Urinary bladder (tissue), 4 donors: ENCODE data around the gene LARP6. TPM values are rescaled to one million over a fixed set of nuclear protein-coding genes. Genes with fewer than 3 reads are reported as not detected.
"Not testable (repeated sequence)": the region's sequence is repeated elsewhere in the genome, so short reads cannot be mapped to it uniquely, and the experiment has no call there.

ENCODE experiments used
- DNase-seq: peaks from one replicate; pipeline ENCODE4 v3.0.0-alpha.2; 2015; ENCODE audit errors: extremely low spot score
- H3K27ac ChIP-seq: one replicate; pipeline ENCODE4 v1.5.1; 2013; ENCODE audit warnings: low read depth, mild to moderate bottlenecking, moderate library complexity
- H3K36me3 ChIP-seq: one replicate; pipeline ENCODE4 v1.6.1; 2013; ENCODE audit warnings: mild to moderate bottlenecking, moderate library complexity; ENCODE audit not compliant: insufficient read depth
- H3K4me1 ChIP-seq: one replicate; pipeline ENCODE4 v1.6.1; 2013; ENCODE audit warnings: mild to moderate bottlenecking, moderate library complexity; ENCODE audit not compliant: insufficient read depth
- H3K4me3 ChIP-seq: one replicate; pipeline ENCODE4 v1.5.1; 2013; ENCODE audit warnings: low read depth, low read length
- WGBS: extraction: QIAGEN DNeasy Blood & Tissue Kit; methylation state at CpG from one replicate; pipeline ENCODE4 v1.1.7; 2013; 5-methylcytosine and 5-hydroxymethylcytosine counted together
- polyA plus RNA-seq: library from polyadenylated mRNA; stranded (reverse); fragments of 200-250 nt; gene quantifications from one replicate; pipeline ENCODE4 v1.2.3, GENCODE V29; 2013
- total RNA-seq: library from RNA; depleted of rRNA; stranded (reverse); fragments of >200 nt; gene quantifications from one replicate; pipeline ENCODE4 v1.2.3, GENCODE V29; 2014
- donor health status: healthy with polysubstance abuse.
- donor health status: healthy.

LARP6 gene
- total RNA-seq (6.9 TPM), polyA plus RNA-seq (16.7 TPM)

- no peaks in the 10 kb centered on the region for H3K36me3 ChIP-seq
- peak within 1 kb of the TSS; percentile 92 for H3K4me3 ChIP-seq
- H3K27ac ChIP-seq = peak within 1 kb of the TSS; percentile 92
- H3K4me1 ChIP-seq = no peaks in the 10 kb centered on the region
- under 1% methylated on average over 78 of the region's 78 CpGs for whole genome bisulfite sequencing
- no peak for DNase-seq
Measured at GRCh38 chr15:70853973-70854665, at the start of gene LARP6. LARP6 (minus strand) TSS chr15:70854157; CDS start chr15:70854088, 69 bp downstream.

- DNase-seq = peak; percentile 11
- 90% methylated on average over 1 of the region's 1 CpG for WGBS
Measured at GRCh38 chr15:70902107-70902506, 48.1 kb upstream of the LARP6 start.

DNA sequence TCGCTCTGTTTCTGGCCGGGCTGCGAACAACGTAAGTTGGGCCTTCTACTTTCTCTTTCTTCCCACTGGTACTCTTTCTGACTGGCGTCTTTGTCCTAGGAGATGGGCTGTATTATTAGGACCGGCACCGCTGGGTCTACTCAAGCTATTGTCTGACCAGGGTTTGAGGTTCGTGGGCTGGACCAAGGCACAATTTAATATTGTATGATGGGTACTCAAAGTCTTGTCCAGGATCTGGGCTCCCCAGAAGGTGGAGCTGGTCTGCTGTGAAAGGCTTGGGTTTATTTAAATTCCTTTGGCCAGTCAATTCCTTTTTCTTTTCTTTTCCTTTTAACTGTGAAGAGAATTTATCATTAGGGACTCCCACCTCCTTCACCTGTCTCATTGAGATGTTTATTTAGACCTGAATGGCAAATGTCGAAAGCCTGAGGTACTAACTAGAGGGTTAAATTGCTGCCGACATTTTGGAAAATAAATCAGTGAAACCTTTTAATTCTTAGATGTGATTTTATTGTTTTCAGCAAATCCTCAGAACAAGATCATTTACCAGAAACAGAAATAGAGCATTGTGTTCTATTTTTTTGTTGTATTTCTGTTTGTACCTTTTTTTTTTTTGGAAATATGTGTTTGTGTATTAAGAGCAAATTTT, 39.1 kb upstream of the LARP6 start:
- no peaks in the 10 kb centered on the region for H3K36me3 ChIP-seq
- DNase-seq = no peak
- peak overlapping the region; percentile 60 for H3K27ac ChIP-seq
- H3K4me1 ChIP-seq = peaks cover 2% of the 10 kb centered on the region
- WGBS = 4% methylated on average over 10 of the region's 10 CpGs
- H3K4me3 ChIP-seq = peak overlapping the region; percentile 66

More at GRCh38 chr15:70902107-70902506, 48.1 kb upstream of the LARP6 start:
- Histone ChIP-seq H3K27ac (no peak overlapping the region), H3K4me3 (no peak overlapping the region), H3K36me3 (no peaks in the 10 kb centered on the region), H3K4me1 (no peaks in the 10 kb centered on the region)

DNA sequence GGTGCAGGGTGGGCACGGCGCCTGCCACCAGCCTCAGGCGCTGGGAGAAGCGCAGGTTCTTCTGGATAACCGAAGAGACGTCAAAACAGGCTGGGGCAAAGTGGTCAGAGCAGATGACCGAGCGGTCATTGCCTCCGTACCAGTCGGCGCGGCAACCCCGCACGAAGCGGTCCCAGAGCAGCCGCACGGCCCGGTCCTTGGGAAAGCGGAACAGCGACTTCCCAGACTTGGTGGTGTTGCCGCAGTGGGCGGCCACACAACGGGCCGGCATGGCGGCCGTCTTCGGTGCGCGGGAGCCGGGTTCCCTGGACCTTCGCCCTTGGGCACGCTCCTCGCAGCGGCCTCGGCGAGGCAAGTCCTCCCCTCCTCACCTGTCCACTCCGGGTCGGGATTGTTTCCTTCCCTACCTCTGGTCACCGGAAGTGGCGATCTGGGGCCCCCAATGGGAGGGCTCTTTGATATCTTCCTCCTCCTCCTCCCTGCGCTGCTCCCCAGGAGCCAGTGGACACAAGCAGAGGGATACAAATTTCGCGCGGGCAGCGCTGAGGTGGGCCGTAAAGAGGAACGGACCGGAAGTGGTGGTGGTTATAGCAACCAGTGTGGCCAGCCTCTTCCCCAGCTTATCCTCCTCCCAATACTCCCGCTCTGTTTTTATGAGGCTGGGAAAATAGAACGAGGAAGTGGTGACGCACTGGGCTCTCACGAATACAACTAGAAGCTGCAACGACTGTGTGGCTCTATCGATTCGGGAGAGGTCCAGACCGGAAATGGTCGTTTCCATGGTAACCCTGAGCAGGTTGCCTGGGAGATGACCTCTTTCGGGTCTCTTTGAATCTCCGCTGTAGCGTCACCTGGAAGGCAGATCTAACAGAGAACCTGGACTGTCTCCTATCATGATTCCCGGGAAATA, 38.3 kb upstream of the LARP6 start, which contains the start of the genes LRRC49 and THAP10:
Gene LRRC49, plus strand, starts transcription at position 825 of the 910 bp plus-strand sequence. Its CDS starts 69 bp downstream, at position 894.
Gene THAP10, minus strand, starts transcription at position 432 of the 910 bp plus-strand sequence. Its CDS starts 161 bp downstream, at position 271.
- peaks cover 2% of the 10 kb centered on the region for H3K4me1 ChIP-seq
- peak within 1 kb of the TSS; percentile 66 for H3K4me3 ChIP-seq
- H3K36me3 ChIP-seq = no peaks in the 10 kb centered on the region
- H3K27ac ChIP-seq = peak within 1 kb of the TSS; percentile 60
- peak; percentile 90 for DNase-seq
- under 1% methylated on average over 61 of the region's 61 CpGs for WGBS

- DNase-seq = no peak
- WGBS = 83% methylated on average over 2 of the region's 2 CpGs
- Histone ChIP-seq H3K27ac (no peak overlapping the region), H3K4me3 (no peak overlapping the region), H3K36me3 (no peaks in the 10 kb centered on the region), H3K4me1 (no peaks in the 10 kb centered on the region)
Measured at GRCh38 chr15:70882361-70882760, 28.4 kb upstream of the LARP6 start.

DNA sequence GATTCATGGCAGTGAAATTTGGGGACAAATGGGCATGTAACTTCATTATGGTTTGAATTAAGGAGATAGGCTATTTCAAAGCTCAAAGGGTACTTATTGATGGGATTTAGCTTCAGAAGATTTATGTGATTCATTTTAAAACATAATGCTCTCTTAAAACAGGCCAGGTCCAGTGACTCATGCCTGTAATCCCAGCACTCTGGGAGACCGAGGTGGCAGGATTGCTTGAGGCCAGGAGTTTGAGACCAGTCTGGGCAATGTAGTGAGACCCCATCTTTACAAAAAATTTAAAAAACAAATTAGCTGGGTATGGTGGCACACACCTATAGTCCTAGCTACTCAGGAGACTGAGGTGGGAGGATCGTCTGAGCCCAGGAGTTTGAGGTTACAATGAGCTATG, 26.8 kb upstream of the LARP6 start:
- DNase-seq = no peak
- Histone ChIP-seq H3K27ac (no peak overlapping the region), H3K4me1 (no peaks in the 10 kb centered on the region), H3K4me3 (no peak overlapping the region), H3K36me3 (no peaks in the 10 kb centered on the region)
- 84% methylated on average over 2 of the region's 2 CpGs for WGBS

- H3K36me3 ChIP-seq = no peaks in the 10 kb centered on the region
- WGBS = 44% methylated on average over 2 of the region's 2 CpGs
- no peaks in the 10 kb centered on the region for H3K4me1 ChIP-seq
- H3K4me3 ChIP-seq = no peak overlapping the region
- no peak for DNase-seq
- H3K27ac ChIP-seq = no peak overlapping the region
Measured at GRCh38 chr15:70879401-70879800, 25.4 kb upstream of the LARP6 start.

DNA sequence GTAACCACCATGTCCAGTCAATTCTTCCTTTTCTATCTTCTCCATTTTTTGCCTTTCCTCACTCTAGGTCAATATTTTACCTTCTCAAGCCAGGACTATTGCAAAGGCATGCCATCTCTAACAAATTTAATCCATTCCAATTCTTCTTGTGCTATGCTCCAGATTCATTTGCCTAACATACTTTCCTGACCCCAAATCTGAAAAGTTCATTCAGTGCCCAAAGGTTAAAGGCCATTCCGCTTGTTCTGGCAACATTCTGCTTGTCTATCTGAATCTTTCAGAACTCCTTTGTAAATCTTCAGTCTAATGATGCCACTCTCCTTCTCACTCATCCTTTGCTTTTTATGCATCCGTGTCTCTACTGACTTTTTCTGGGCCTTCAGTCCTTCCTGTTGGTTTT, 22.7 kb upstream of the LARP6 start:
- Histone ChIP-seq H3K36me3 (no peaks in the 10 kb centered on the region), H3K4me3 (no peak overlapping the region)
- WGBS = 67% methylated on average over 2 of the region's 2 CpGs

GRCh38 chr15:70876011-70876410, 22.1 kb upstream of the LARP6 start:
- Histone ChIP-seq H3K4me3 (no peak overlapping the region), H3K4me1 (no peaks in the 10 kb centered on the region), H3K36me3 (no peaks in the 10 kb centered on the region), H3K27ac (no peak overlapping the region)
- DNase-seq = no peak
- WGBS = 69% methylated on average over 3 of the region's 3 CpGs

More for the DNA sequence above, 22.7 kb upstream of the LARP6 start:
- no peak overlapping the region for H3K27ac ChIP-seq
- no peaks in the 10 kb centered on the region for H3K4me1 ChIP-seq
- no peak for DNase-seq

DNA sequence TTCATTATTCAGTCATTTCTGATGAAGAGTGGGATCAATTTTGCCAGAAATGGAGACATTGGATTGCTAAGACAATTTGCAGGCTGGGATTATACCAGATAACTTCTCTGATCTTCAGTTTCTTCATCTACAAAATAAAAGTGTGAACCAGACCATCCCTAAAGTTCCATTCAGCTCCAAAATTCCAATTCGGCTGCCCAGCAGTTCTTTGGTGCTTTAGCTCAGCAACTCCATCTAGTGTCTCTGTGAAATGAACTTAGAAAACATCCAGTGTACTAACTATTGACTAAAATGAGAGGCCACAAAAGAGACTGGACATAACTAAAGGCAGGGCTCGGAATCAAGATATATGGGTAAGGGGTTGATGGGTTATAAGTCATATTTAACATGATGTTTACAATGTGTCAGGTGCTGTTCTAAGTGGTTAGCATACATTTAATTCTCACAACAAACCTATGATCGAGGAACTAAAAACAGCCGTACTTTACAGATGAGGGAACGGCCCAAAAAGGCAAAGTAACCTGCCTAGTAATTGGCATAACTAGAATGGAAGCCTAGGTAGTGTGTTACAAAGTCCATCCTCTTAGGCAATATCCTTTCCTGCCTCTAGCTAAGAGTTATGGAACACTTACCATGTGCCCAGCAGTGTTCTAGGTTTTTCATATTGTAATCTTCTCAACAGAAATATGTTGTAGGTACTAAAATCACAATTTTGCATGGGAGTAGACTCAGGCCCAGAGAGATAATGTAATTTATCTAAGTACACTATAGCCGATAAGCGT, 21.2 kb upstream of the LARP6 start:
- no peak for DNase-seq
- Histone ChIP-seq H3K4me1 (no peaks in the 10 kb centered on the region), H3K27ac (no peak overlapping the region), H3K4me3 (no peak overlapping the region), H3K36me3 (no peaks in the 10 kb centered on the region)
- WGBS = 75% methylated on average over 7 of the region's 7 CpGs

DNA sequence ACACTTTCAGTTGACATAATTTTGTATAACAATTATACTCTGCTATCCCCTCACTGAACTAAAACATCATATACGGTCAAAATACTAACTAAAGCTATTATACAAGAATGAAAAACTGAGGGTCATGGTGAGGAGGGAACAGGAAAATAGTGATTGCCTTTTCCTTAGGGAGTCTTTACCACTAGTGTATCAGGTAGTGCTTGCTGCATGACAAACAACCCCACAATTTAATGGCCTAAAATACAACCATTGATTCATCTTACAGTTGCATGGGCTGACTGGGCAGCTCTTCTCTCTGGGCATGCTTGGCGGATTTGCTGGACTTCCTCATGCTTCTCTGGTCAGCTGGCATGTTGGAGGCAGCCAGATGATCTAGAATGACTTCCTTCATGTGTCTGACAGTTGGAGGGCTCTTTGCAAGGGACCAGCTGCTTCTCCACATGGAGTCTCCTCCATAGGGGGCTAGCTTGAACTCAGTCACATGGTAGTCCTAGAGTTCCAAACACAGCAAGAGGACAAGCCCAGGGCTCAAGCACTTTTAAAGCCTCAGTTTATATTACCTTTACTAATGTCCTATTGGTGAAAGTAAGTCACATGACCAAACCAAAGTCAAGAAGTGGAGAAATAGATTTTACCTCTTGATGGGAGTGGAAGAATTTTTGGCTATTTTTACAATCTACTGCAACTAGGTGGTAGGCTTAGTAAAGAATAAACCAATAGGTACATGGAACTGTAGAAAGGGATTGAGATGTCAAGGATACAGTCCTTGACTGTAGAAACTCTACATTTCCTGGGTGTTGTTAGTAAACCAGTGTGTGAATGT, 19.5 kb upstream of the LARP6 start:
- no peaks in the 10 kb centered on the region for H3K4me1 ChIP-seq
- no peak overlapping the region for H3K27ac ChIP-seq
- WGBS = 96% methylated on average over 2 of the region's 2 CpGs
- H3K4me3 ChIP-seq = no peak overlapping the region
- DNase-seq = no peak
- H3K36me3 ChIP-seq = no peaks in the 10 kb centered on the region

DNA sequence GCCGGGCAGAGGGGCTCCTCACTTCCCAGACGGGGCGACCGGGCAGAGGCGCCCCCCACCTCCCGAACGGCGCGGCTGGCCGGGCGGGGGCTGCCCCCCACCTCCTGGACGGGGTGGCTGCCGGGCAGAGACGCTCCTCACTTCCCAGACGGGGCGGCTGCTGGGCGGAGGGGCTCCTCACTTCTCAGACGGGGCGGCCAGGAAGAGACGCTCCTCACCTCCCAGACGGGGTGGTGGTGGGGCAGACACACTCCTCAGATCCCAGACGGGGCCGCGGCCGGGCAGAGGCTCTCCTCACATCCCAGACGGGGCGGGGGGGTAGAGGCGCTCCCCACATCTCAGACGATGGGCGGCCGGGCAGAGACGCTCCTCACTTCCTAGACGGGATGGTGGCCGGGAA, 17.5 kb upstream of the LARP6 start:
- not testable (repeated sequence) for H3K4me1 ChIP-seq, H3K36me3 ChIP-seq, DNase-seq, H3K4me3 ChIP-seq, H3K27ac ChIP-seq
- 94% methylated on average over 34 of the region's 34 CpGs for WGBS
